Measurements from ENCODE around the gene SPAG9.

- TF ChIP-seq CTCF (IDR thresholded peaks at IDR 0.05) (no peak), POLR2A (IDR thresholded peaks at IDR 0.05) (no peak), POLR2AphosphoS5 (IDR thresholded peaks at IDR 0.05) (no peak), EP300 (IDR thresholded peaks at IDR 0.05; ENCODE audit: low read depth) (no peak)
These were observed 139.4 kb downstream of the SPAG9 start for GRCh38 chr17:50981279-50981678.
